Activated CD8-positive, alpha-beta memory T cell treated with anti-CD3 and anti-CD28 coated beads for 1 hour (primary cell): ENCODE data around the gene NOSIP.
A peak's percentile ranks its signal among the peaks of the same experiment; 100 is the strongest.

Source experiments
- DNase-seq, 2 donors: peaks; one replicate each; pipeline ENCODE4 v3.0.0-alpha.2; 2020; ENCODE audit warnings: low read depth in 1 of 2; ENCODE audit errors: extremely low read depth in 1 of 2

The NOSIP gene

GRCh38 chr19:49594993-49595818 is 14.8 kb upstream of the NOSIP start:
- DNase-seq, result no peak

GRCh38 chr19:49594157-49594992 is 14.0 kb upstream of the NOSIP start:
- no peak for DNase-seq

- DNase-seq, result peak; percentile 81 to 82
Measured at GRCh38 chr19:49593233-49594113, 13.1 kb upstream of the NOSIP start.

- no peak for DNase-seq
Measured at GRCh38 chr19:49592486-49593232, 12.3 kb upstream of the NOSIP start.

GRCh38 chr19:49591731-49592485 is 11.6 kb upstream of the NOSIP start:
- peak in 1 of 2 donors; percentile 11 for DNase-seq

- DNase-seq, result peak in 1 of 2 donors; percentile 47
Measured at GRCh38 chr19:49590971-49591730, 10.8 kb upstream of the NOSIP start, which contains the start of gene PRR12. PRR12 (plus strand) TSS chr19:49591182; CDS start chr19:49591655, 473 bp downstream.

- peak; percentile 87 to 89 for DNase-seq
Measured at GRCh38 chr19:49590071-49590970, 10.0 kb upstream of the NOSIP start.

- DNase-seq, result no peak
Measured at GRCh38 chr19:49589502-49589905, 9.1 kb upstream of the NOSIP start.

- no peak for DNase-seq
Measured at GRCh38 chr19:49588365-49589122, 8.2 kb upstream of the NOSIP start.

- no peak for DNase-seq
Measured at GRCh38 chr19:49587227-49587626, 6.9 kb upstream of the NOSIP start.

- DNase-seq, result no peak
Measured at GRCh38 chr19:49585023-49585422, 4.7 kb upstream of the NOSIP start.

GRCh38 chr19:49583239-49583638 is 2.9 kb upstream of the NOSIP start:
- no peak for DNase-seq

GRCh38 chr19:49581007-49581508 is 702 bp upstream of the NOSIP start, which contains the start of gene PRRG2:
PRRG2 (plus strand) TSS chr19:49581316; CDS start chr19:49583220, 1,904 bp downstream.
- DNase-seq, result no peak

GRCh38 chr19:49579947-49580263 is 451 bp downstream of the NOSIP start:
- no peak for DNase-seq

- DNase-seq, result no peak
Measured at GRCh38 chr19:49579193-49579592, 1.2 kb downstream of the NOSIP start.

- no peak for DNase-seq
Measured at GRCh38 chr19:49574206-49574755, 6.1 kb downstream of the NOSIP start.
